Ishikawa (cell line): ENCODE results near the gene MT1M.

ENCODE experiments used
- CEBPB ChIP-seq: IDR thresholded peaks from 2 replicates; pipeline ENCODE4 v1.6.1; 2012
- CREB1 ChIP-seq: IDR thresholded peaks from 2 replicates; pipeline ENCODE4 v1.6.1; 2012; ENCODE audit warnings: low read depth
- EGR1 ChIP-seq: IDR thresholded peaks from 2 replicates; pipeline ENCODE4 v1.6.1; 2012
- EP300 ChIP-seq: IDR thresholded peaks from 2 replicates; pipeline ENCODE4 v1.6.1; 2012; ENCODE audit warnings: borderline replicate concordance
- FOXM1 ChIP-seq: IDR thresholded peaks from 2 replicates; pipeline ENCODE4 v1.6.1; 2012; ENCODE audit warnings: low read depth, borderline replicate concordance
- MAX ChIP-seq: IDR thresholded peaks from 2 replicates; pipeline ENCODE4 v1.6.1; 2012
- NFIC ChIP-seq: IDR thresholded peaks from 2 replicates; pipeline ENCODE4 v1.6.1; 2012
- RAD21 ChIP-seq: IDR thresholded peaks from 2 replicates; pipeline ENCODE4 v1.6.1; 2012; ENCODE audit warnings: low read depth
- REST ChIP-seq: IDR thresholded peaks from 2 replicates; pipeline ENCODE4 v1.6.1; 2012; ENCODE audit warnings: low read depth, mild to moderate bottlenecking
- TAF1 ChIP-seq: IDR thresholded peaks from 2 replicates; pipeline ENCODE4 v1.6.1; 2012; ENCODE audit warnings: low read depth, mild to moderate bottlenecking
- TCF12 ChIP-seq: IDR thresholded peaks from 2 replicates; pipeline ENCODE4 v1.6.1; 2012; ENCODE audit warnings: low read depth
- TEAD4 ChIP-seq: IDR thresholded peaks from 2 replicates; pipeline ENCODE4 v1.6.1; 2012
- USF1 ChIP-seq: IDR thresholded peaks from 2 replicates; pipeline ENCODE4 v1.6.1; 2012
- YY1 ChIP-seq: IDR thresholded peaks from 2 replicates; pipeline ENCODE4 v1.6.1; 2012; ENCODE audit warnings: low read depth
- ZBTB7A ChIP-seq: IDR thresholded peaks from 2 replicates; pipeline ENCODE4 v1.6.1; 2012; ENCODE audit warnings: low read depth

Gene MT1M

GRCh38 chr16:56647641-56648431 lies 15.4 kb downstream of the MT1M start:
- TF ChIP-seq EP300, result no peak
- no peak for TF ChIP-seq YY1
- TF ChIP-seq MAX, result no peak
- TF ChIP-seq ZBTB7A, result no peak
- no peak for TF ChIP-seq RAD21
- TF ChIP-seq FOXM1, result no peak
- no peak for TF ChIP-seq TAF1
- TF ChIP-seq REST, result no peak
- TF ChIP-seq TEAD4, result no peak
- no peak for TF ChIP-seq TCF12
- TF ChIP-seq CEBPB, result no peak
- no peak for TF ChIP-seq USF1

GRCh38 chr16:56649271-56649670 lies 16.8 kb downstream of the MT1M start:
- TF ChIP-seq ZBTB7A, result no peak
- TF ChIP-seq CREB1, result no peak
- TF ChIP-seq TCF12, result no peak
- TF ChIP-seq TEAD4, result no peak
- no peak for TF ChIP-seq YY1
- TF ChIP-seq CEBPB, result no peak
- no peak for TF ChIP-seq FOXM1
- no peak for TF ChIP-seq EGR1
- no peak for TF ChIP-seq REST
- no peak for TF ChIP-seq USF1
- TF ChIP-seq TAF1, result no peak
- no peak for TF ChIP-seq EP300
- no peak for TF ChIP-seq MAX
- TF ChIP-seq NFIC, result no peak
- TF ChIP-seq RAD21, result no peak

- TF ChIP-seq REST (no peak), CREB1 (no peak), CEBPB (peak; percentile 82), ZBTB7A (no peak), TEAD4 (peak; percentile 24; the same call in 1 of the 2 replicates)
These were observed 17.4 kb downstream of the MT1M start for GRCh38 chr16:56649820-56650219.

- no peak for TF ChIP-seq NFIC
- no peak for TF ChIP-seq CREB1
- TF ChIP-seq REST, result no peak
- TF ChIP-seq CEBPB, result no peak
- TF ChIP-seq USF1, result no peak
- TF ChIP-seq MAX, result no peak
- TF ChIP-seq ZBTB7A, result no peak
- no peak for TF ChIP-seq TEAD4
- no peak for TF ChIP-seq EGR1
- no peak for TF ChIP-seq YY1
- no peak for TF ChIP-seq TAF1
- TF ChIP-seq TCF12, result no peak
- no peak for TF ChIP-seq EP300
- TF ChIP-seq RAD21, result no peak
- TF ChIP-seq FOXM1, result no peak
These were observed 19.1 kb downstream of the MT1M start, which contains the start of gene MT1B for GRCh38 chr16:56651586-56651985. Gene MT1B, plus strand, starts transcription at chr16:56651886. Its CDS starts 68 bp downstream, at chr16:56651954.
